ENCODE results near the gene AUTS2.

Gene AUTS2

GRCh38 chr7:70434821-70435220, 836.5 kb downstream of the AUTS2 start:
- H3K36me3 ChIP-seq (ENCODE audit: control insufficient read depth, insufficient read depth, low read length), result no peaks in the 10 kb centered on the region
- H3K9ac ChIP-seq (ENCODE audit: low read length), result no peak overlapping the region
- no peak overlapping the region for H3K27ac ChIP-seq (ENCODE audit: low read depth, low read length)
- no peak overlapping the region for H3K4me3 ChIP-seq (ENCODE audit: low read depth, low read length)
- no peaks in the 10 kb centered on the region for H3K4me1 ChIP-seq (ENCODE audit: control insufficient read depth, insufficient read depth, low read length)
- no peaks in the 10 kb centered on the region for H3K27me3 ChIP-seq (ENCODE audit: control insufficient read depth, insufficient read depth, low read length)
- no peaks in the 10 kb centered on the region for H3K9me3 ChIP-seq (ENCODE audit: control insufficient read depth, insufficient read depth, low read depth, low read length)

GRCh38 chr7:70435634-70436033, 837.4 kb downstream of the AUTS2 start:
- H3K4me1 ChIP-seq (ENCODE audit: control insufficient read depth, insufficient read depth, low read length), result no peaks in the 10 kb centered on the region

GRCh38 chr7:70436790-70437350, 838.6 kb downstream of the AUTS2 start:
- H3K9me3 ChIP-seq (ENCODE audit: control insufficient read depth, insufficient read depth, low read depth, low read length), result no peaks in the 10 kb centered on the region
- H3K4me3 ChIP-seq (ENCODE audit: low read depth, low read length), result no peak overlapping the region
- no peaks in the 10 kb centered on the region for H3K27me3 ChIP-seq (ENCODE audit: control insufficient read depth, insufficient read depth, low read length)
- H3K9ac ChIP-seq (ENCODE audit: low read length), result no peak overlapping the region
- H3K36me3 ChIP-seq (ENCODE audit: control insufficient read depth, insufficient read depth, low read length), result no peaks in the 10 kb centered on the region
- H3K4me1 ChIP-seq (ENCODE audit: control insufficient read depth, insufficient read depth, low read length), result no peaks in the 10 kb centered on the region
- H3K27ac ChIP-seq (ENCODE audit: low read depth, low read length), result no peak overlapping the region

More at GRCh38 chr7:70435634-70436033, 837.4 kb downstream of the AUTS2 start:
- Histone ChIP-seq H3K27ac (ENCODE audit: low read depth, low read length) (no peak overlapping the region), H3K27me3 (ENCODE audit: control insufficient read depth, insufficient read depth, low read length) (no peaks in the 10 kb centered on the region), H3K4me3 (ENCODE audit: low read depth, low read length) (no peak overlapping the region), H3K9me3 (ENCODE audit: control insufficient read depth, insufficient read depth, low read depth, low read length) (no peaks in the 10 kb centered on the region), H3K9ac (ENCODE audit: low read length) (no peak overlapping the region), H3K36me3 (ENCODE audit: control insufficient read depth, insufficient read depth, low read length) (no peaks in the 10 kb centered on the region)

- H3K27ac ChIP-seq (ENCODE audit: low read depth, low read length), result no peak overlapping the region
- no peaks in the 10 kb centered on the region for H3K36me3 ChIP-seq (ENCODE audit: control insufficient read depth, insufficient read depth, low read length)
- no peaks in the 10 kb centered on the region for H3K27me3 ChIP-seq (ENCODE audit: control insufficient read depth, insufficient read depth, low read length)
- no peaks in the 10 kb centered on the region for H3K4me1 ChIP-seq (ENCODE audit: control insufficient read depth, insufficient read depth, low read length)
- H3K9ac ChIP-seq (ENCODE audit: low read length), result no peak overlapping the region
- no peak overlapping the region for H3K4me3 ChIP-seq (ENCODE audit: low read depth, low read length)
- H3K9me3 ChIP-seq (ENCODE audit: control insufficient read depth, insufficient read depth, low read depth, low read length), result no peaks in the 10 kb centered on the region
These were observed 841.4 kb downstream of the AUTS2 start for GRCh38 chr7:70439651-70440050.

- Histone ChIP-seq H3K36me3 (ENCODE audit: control insufficient read depth, insufficient read depth, low read length) (no peaks in the 10 kb centered on the region), H3K4me3 (ENCODE audit: low read depth, low read length) (no peak overlapping the region), H3K27ac (ENCODE audit: low read depth, low read length) (no peak overlapping the region), H3K9me3 (ENCODE audit: control insufficient read depth, insufficient read depth, low read depth, low read length) (no peaks in the 10 kb centered on the region), H3K27me3 (ENCODE audit: control insufficient read depth, insufficient read depth, low read length) (no peaks in the 10 kb centered on the region), H3K9ac (ENCODE audit: low read length) (no peak overlapping the region), H3K4me1 (ENCODE audit: control insufficient read depth, insufficient read depth, low read length) (peaks cover 14% of the 10 kb centered on the region; the same call in 1 of the 2 replicates)
These were observed 848.3 kb downstream of the AUTS2 start for GRCh38 chr7:70446448-70447143.

- no peak overlapping the region for H3K4me3 ChIP-seq (ENCODE audit: low read depth, low read length)
- H3K27me3 ChIP-seq (ENCODE audit: control insufficient read depth, insufficient read depth, low read length), result no peaks in the 10 kb centered on the region
- H3K9ac ChIP-seq (ENCODE audit: low read length), result no peak overlapping the region
- H3K36me3 ChIP-seq (ENCODE audit: control insufficient read depth, insufficient read depth, low read length), result no peaks in the 10 kb centered on the region
- H3K4me1 ChIP-seq (ENCODE audit: control insufficient read depth, insufficient read depth, low read length), result peaks cover 14% of the 10 kb centered on the region; the same call in 1 of the 2 replicates
- H3K27ac ChIP-seq (ENCODE audit: low read depth, low read length), result no peak overlapping the region
- H3K9me3 ChIP-seq (ENCODE audit: control insufficient read depth, insufficient read depth, low read depth, low read length), result 0 out of 2 replicates have a peak, but pooled peaks cover under 1% of the 10 kb centered on the region
These were observed 850.1 kb downstream of the AUTS2 start for GRCh38 chr7:70448312-70448906.

GRCh38 chr7:70450731-70451130, 852.5 kb downstream of the AUTS2 start:
- peaks cover 3% of the 10 kb centered on the region; the same call in 1 of the 2 replicates for H3K9me3 ChIP-seq (ENCODE audit: control insufficient read depth, insufficient read depth, low read depth, low read length)

GRCh38 chr7:70455925-70456324, 857.6 kb downstream of the AUTS2 start:
- peaks cover 3% of the 10 kb centered on the region; the same call in 1 of the 2 replicates for H3K9me3 ChIP-seq (ENCODE audit: control insufficient read depth, insufficient read depth, low read depth, low read length)
- peaks cover 22% of the 10 kb centered on the region; the same call in 1 of the 2 replicates for H3K4me1 ChIP-seq (ENCODE audit: control insufficient read depth, insufficient read depth, low read length)
- H3K27ac ChIP-seq (ENCODE audit: low read depth, low read length), result no peak overlapping the region
- no peak overlapping the region for H3K4me3 ChIP-seq (ENCODE audit: low read depth, low read length)
- no peaks in the 10 kb centered on the region for H3K27me3 ChIP-seq (ENCODE audit: control insufficient read depth, insufficient read depth, low read length)
- no peak overlapping the region for H3K9ac ChIP-seq (ENCODE audit: low read length)
- no peaks in the 10 kb centered on the region for H3K36me3 ChIP-seq (ENCODE audit: control insufficient read depth, insufficient read depth, low read length)

More at GRCh38 chr7:70450731-70451130, 852.5 kb downstream of the AUTS2 start:
- H3K9ac ChIP-seq (ENCODE audit: low read length), result no peak overlapping the region
- H3K36me3 ChIP-seq (ENCODE audit: control insufficient read depth, insufficient read depth, low read length), result no peaks in the 10 kb centered on the region
- H3K4me1 ChIP-seq (ENCODE audit: control insufficient read depth, insufficient read depth, low read length), result peaks cover 14% of the 10 kb centered on the region; the same call in 1 of the 2 replicates
- H3K27me3 ChIP-seq (ENCODE audit: control insufficient read depth, insufficient read depth, low read length), result no peaks in the 10 kb centered on the region
- H3K4me3 ChIP-seq (ENCODE audit: low read depth, low read length), result no peak overlapping the region
- H3K27ac ChIP-seq (ENCODE audit: low read depth, low read length), result no peak overlapping the region

- H3K4me3 ChIP-seq (ENCODE audit: low read depth, low read length), result no peak overlapping the region
- H3K27ac ChIP-seq (ENCODE audit: low read depth, low read length), result no peak overlapping the region
- H3K4me1 ChIP-seq (ENCODE audit: control insufficient read depth, insufficient read depth, low read length), result peaks cover 22% of the 10 kb centered on the region; the same call in 1 of the 2 replicates
- H3K27me3 ChIP-seq (ENCODE audit: control insufficient read depth, insufficient read depth, low read length), result no peaks in the 10 kb centered on the region
- no peak overlapping the region for H3K9ac ChIP-seq (ENCODE audit: low read length)
- H3K9me3 ChIP-seq (ENCODE audit: control insufficient read depth, insufficient read depth, low read depth, low read length), result peaks cover 3% of the 10 kb centered on the region; the same call in 1 of the 2 replicates
- no peaks in the 10 kb centered on the region for H3K36me3 ChIP-seq (ENCODE audit: control insufficient read depth, insufficient read depth, low read length)
These were observed 858.4 kb downstream of the AUTS2 start for GRCh38 chr7:70456719-70457118.

- no peak overlapping the region for H3K9ac ChIP-seq (ENCODE audit: low read length)
- H3K27ac ChIP-seq (ENCODE audit: low read depth, low read length), result no peak overlapping the region
- peaks cover 22% of the 10 kb centered on the region; the same call in 1 of the 2 replicates for H3K4me1 ChIP-seq (ENCODE audit: control insufficient read depth, insufficient read depth, low read length)
- H3K4me3 ChIP-seq (ENCODE audit: low read depth, low read length), result no peak overlapping the region
- H3K9me3 ChIP-seq (ENCODE audit: control insufficient read depth, insufficient read depth, low read depth, low read length), result peaks cover 3% of the 10 kb centered on the region; the same call in 1 of the 2 replicates
- H3K36me3 ChIP-seq (ENCODE audit: control insufficient read depth, insufficient read depth, low read length), result no peaks in the 10 kb centered on the region
- H3K27me3 ChIP-seq (ENCODE audit: control insufficient read depth, insufficient read depth, low read length), result no peaks in the 10 kb centered on the region
These were observed 859.2 kb downstream of the AUTS2 start for GRCh38 chr7:70457482-70457881.
